Kidney (tissue), 14 donors: ENCODE results near the gene MAML3. TPM values are rescaled to one million over a fixed set of nuclear protein-coding genes. Genes with fewer than 3 reads are reported as not detected.

Experiments
- DNase-seq, 5 donors: peaks; one replicate each; pipeline ENCODE4 v3.0.0-alpha.2; 2013 to 2020
- FAIRE-seq: peaks from 2 replicates; lab custom pipeline; 2012; peaks lifted over from hg19 to GRCh38; lab: Jason Lieb, UNC
- H3K27ac ChIP-seq, 2 donors: one replicate each; pipeline ENCODE4 v1.7.0; 2013; ENCODE audit warnings: low read depth in 2 of 2, low read length in 2 of 2, inconsistent platforms in 1 of 2
- H3K27me3 ChIP-seq: one replicate; pipeline ENCODE4 v1.7.1; 2013; ENCODE audit warnings: low read length, inconsistent platforms; ENCODE audit not compliant: control insufficient read depth, insufficient read depth
- H3K36me3 ChIP-seq, 3 donors: one replicate each; pipeline versions ENCODE4 v1.7.0 to v1.7.1; 2013; ENCODE audit warnings: low read length in 3 of 3, control low read depth in 1 of 3, inconsistent platforms in 1 of 3; ENCODE audit not compliant: insufficient read depth in 3 of 3, control insufficient read depth in 2 of 3
- H3K4me1 ChIP-seq, 3 donors: one replicate each; pipeline versions ENCODE4 v1.7.0 to v1.7.1; 2013; ENCODE audit warnings: low read length in 3 of 3, inconsistent platforms in 1 of 3, low read depth in 1 of 3; ENCODE audit not compliant: control insufficient read depth in 2 of 3, insufficient read depth in 2 of 3
- H3K4me3 ChIP-seq, 3 donors: one replicate each; pipeline versions ENCODE4 v1.7.0 to v1.8.1; 2013; ENCODE audit warnings: low read length in 3 of 3, control low read depth in 1 of 3, inconsistent platforms in 1 of 3
- H3K9ac ChIP-seq, 3 donors: one replicate each; pipeline versions ENCODE4 v1.7.0 to v1.7.1; 2013; ENCODE audit warnings: low read length in 3 of 3, control low read depth in 1 of 3, inconsistent platforms in 1 of 3
- H3K9me3 ChIP-seq, 3 donors: one replicate each; pipeline versions ENCODE4 v1.7.0 to v1.7.1; 2013; ENCODE audit warnings: low read length in 3 of 3, control low read depth in 1 of 3, inconsistent platforms in 1 of 3; ENCODE audit not compliant: control insufficient read depth in 2 of 3, insufficient read depth in 1 of 3
- intact Hi-C: fragments of 100-400 bp; cut with DNase I; formaldehyde crosslinking; loops from one replicate; pipeline ENCODE4 v1.11.1; 2022
- polyA plus RNA-seq: library from polyadenylated mRNA; stranded (reverse); fragments of 350-450 nt; fragmentation: Illumina TruSeq; extraction: RNeasy Lipid Tissue Mini Kit (QIAGEN cat#74804); gene quantifications from one replicate; pipeline ENCODE4 v1.2.3, GENCODE V29; 2014; ENCODE audit warnings: low read depth, low replicate concordance; ENCODE audit not compliant: insufficient read depth
- total RNA-seq: library from RNA; stranded (reverse); fragmentation: NEBNext Ultra II Directional; extraction: Animal tissue kit (Norgen Biotek cat#: 25700); gene quantifications from one replicate; pipeline ENCODE4 v1.2.1, GENCODE V29; 2021
- TF ChIP-seq, protein P1 (sequence below): IDR thresholded peaks from 3 replicates; pipeline ENCODE4 v1.5.1; 2012; ENCODE audit warnings: mild to moderate bottlenecking, moderate library complexity, borderline replicate concordance; ENCODE audit not compliant: insufficient read depth; ENCODE audit errors: extremely low read depth
- donor health status: control.
- donor health status: control.
- donor health status: control.
- donor health status: control.
- donor health status: control.
- donor health status: DM: yes; HTN: yes; CAD: no.
- donor health status: Normal renal cell carcinoma (clear cell type).

MAML3 gene
- total and polyA plus RNA-seq, 2 donors from 2014 or later, result 1.4 to 10.4 TPM

DNA sequence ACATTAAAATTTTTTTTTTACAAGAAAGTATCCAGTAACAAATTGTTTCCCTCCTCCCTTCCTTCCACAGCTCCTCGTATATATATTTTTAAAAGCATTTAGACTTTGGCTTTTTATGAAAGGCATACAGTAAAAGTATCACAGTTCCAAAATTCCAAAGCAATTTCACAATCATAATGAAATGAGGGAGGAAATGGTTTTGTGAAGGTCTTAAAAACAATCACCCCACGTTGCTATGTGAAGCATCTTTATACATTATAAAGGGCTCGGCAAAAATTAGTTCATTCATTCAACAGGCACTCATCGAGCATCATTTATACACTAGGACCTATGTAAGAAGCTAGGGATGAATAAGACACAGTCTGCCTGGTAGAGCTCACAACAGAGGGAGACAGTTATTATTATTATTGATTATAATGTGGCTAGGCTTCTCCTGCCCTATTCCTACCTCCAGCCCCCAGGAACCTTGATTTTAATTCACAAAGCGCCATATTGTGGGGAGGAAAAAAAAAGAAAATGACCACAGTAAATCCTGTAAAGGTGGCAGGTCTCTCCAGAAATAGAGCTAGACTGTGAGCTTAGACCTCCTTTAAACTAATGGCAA, 239.9 kb downstream of the MAML3 start:
- no peaks in the 10 kb centered on the region for H3K9me3 ChIP-seq
- TF ChIP-seq, protein P1, sequence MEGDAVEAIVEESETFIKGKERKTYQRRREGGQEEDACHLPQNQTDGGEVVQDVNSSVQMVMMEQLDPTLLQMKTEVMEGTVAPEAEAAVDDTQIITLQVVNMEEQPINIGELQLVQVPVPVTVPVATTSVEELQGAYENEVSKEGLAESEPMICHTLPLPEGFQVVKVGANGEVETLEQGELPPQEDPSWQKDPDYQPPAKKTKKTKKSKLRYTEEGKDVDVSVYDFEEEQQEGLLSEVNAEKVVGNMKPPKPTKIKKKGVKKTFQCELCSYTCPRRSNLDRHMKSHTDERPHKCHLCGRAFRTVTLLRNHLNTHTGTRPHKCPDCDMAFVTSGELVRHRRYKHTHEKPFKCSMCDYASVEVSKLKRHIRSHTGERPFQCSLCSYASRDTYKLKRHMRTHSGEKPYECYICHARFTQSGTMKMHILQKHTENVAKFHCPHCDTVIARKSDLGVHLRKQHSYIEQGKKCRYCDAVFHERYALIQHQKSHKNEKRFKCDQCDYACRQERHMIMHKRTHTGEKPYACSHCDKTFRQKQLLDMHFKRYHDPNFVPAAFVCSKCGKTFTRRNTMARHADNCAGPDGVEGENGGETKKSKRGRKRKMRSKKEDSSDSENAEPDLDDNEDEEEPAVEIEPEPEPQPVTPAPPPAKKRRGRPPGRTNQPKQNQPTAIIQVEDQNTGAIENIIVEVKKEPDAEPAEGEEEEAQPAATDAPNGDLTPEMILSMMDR, result no peak
- intact Hi-C loops, result no loop called here
- H3K9ac ChIP-seq, result no peak overlapping the region
- H3K27ac ChIP-seq, result no peak overlapping the region
- no peak for DNase-seq
- peaks cover 2 to 22% (median 6%) of the 10 kb centered on the region in 3 donors for H3K4me1 ChIP-seq
- no peak for FAIRE-seq
- no peaks in the 10 kb centered on the region for H3K27me3 ChIP-seq
- H3K36me3 ChIP-seq, result no peaks in the 10 kb centered on the region
- no peak overlapping the region for H3K4me3 ChIP-seq

DNA sequence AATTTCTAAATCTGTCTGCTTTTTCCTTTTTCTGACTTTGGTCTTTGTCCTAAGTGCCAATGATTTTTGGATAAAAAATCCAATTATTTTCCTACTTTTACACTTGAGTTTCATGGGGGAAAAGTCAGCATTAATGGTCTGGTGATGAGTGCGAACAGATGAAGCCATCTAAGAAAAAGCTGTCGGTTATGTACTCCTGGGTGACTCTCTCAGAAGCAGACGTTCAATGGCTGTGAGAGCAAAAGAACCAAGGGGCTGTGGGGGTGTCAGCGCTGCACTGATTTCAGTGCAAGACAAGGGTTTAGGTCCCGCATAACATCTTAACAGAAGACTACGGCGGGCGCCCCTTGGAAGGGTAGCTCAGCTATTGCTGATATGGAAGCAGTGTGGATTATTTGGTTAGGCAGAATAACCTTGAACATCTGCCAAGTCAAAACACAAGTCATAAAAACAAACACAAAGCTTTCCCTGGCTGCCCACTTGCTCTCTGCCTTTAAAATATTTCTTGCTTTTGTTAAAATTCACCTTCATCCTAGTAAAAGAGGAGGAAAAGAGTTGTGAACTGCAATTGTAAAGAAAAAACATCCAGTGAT, 240.5 kb downstream of the MAML3 start:
- Histone ChIP-seq H3K9ac (no peak overlapping the region), H3K4me1 (peaks cover 1 to 17% (median 2%) of the 10 kb centered on the region in 3 donors)

GRCh38 chr4:139912445-139912844, 241.5 kb downstream of the MAML3 start:
- TF ChIP-seq, protein P1, result no peak
- H3K9me3 ChIP-seq, result no peaks in the 10 kb centered on the region
- no peaks in the 10 kb centered on the region for H3K27me3 ChIP-seq
- H3K9ac ChIP-seq, result no peak overlapping the region
- no peaks in the 10 kb centered on the region for H3K36me3 ChIP-seq
- H3K4me1 ChIP-seq, result peaks cover 0 to 13% (median 0%) of the 10 kb centered on the region in 3 donors
- intact Hi-C loops, result no loop called here
- DNase-seq, result peak in 1 of 5 donors; percentile 49
- no peak overlapping the region for H3K27ac ChIP-seq
- no peak for FAIRE-seq
- H3K4me3 ChIP-seq, result no peak overlapping the region

More for the DNA sequence above, 240.5 kb downstream of the MAML3 start:
- DNase-seq, result no peak
- TF ChIP-seq, protein P1, result no peak
- H3K27ac ChIP-seq, result no peak overlapping the region
- no peaks in the 10 kb centered on the region for H3K9me3 ChIP-seq
- no peaks in the 10 kb centered on the region for H3K36me3 ChIP-seq
- intact Hi-C loops, result no loop called here
- H3K4me3 ChIP-seq, result no peak overlapping the region
- FAIRE-seq, result no peak
- no peaks in the 10 kb centered on the region for H3K27me3 ChIP-seq
